ENCODE data around the gene TMEM117.

GRCh38 chr12:44206045-44206444 lies 370.2 kb downstream of the TMEM117 start:
- TF ChIP-seq, protein P1, sequence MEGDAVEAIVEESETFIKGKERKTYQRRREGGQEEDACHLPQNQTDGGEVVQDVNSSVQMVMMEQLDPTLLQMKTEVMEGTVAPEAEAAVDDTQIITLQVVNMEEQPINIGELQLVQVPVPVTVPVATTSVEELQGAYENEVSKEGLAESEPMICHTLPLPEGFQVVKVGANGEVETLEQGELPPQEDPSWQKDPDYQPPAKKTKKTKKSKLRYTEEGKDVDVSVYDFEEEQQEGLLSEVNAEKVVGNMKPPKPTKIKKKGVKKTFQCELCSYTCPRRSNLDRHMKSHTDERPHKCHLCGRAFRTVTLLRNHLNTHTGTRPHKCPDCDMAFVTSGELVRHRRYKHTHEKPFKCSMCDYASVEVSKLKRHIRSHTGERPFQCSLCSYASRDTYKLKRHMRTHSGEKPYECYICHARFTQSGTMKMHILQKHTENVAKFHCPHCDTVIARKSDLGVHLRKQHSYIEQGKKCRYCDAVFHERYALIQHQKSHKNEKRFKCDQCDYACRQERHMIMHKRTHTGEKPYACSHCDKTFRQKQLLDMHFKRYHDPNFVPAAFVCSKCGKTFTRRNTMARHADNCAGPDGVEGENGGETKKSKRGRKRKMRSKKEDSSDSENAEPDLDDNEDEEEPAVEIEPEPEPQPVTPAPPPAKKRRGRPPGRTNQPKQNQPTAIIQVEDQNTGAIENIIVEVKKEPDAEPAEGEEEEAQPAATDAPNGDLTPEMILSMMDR (conservative IDR thresholded peaks at IDR 0.05; ENCODE audit: low read depth, low read length) = no peak
- TF ChIP-seq EZH2 (IDR thresholded peaks at IDR 0.05; ENCODE audit: borderline replicate concordance, low read depth, low read length, poor library complexity, severe bottlenecking) = no peak

All from A673 (cell line).